GM21528 (cell line): ENCODE measurements around the gene ACTN1.

ENCODE experiments used
- ATAC-seq: cut with Tn5 transposase; IDR thresholded peaks from one replicate; pipeline ENCODE4 v1.9.1; 2021; ENCODE audit warnings: mild to moderate bottlenecking, moderate library complexity; ENCODE audit not compliant: unreplicated experiment, low FRiP score

ACTN1 gene

DNA sequence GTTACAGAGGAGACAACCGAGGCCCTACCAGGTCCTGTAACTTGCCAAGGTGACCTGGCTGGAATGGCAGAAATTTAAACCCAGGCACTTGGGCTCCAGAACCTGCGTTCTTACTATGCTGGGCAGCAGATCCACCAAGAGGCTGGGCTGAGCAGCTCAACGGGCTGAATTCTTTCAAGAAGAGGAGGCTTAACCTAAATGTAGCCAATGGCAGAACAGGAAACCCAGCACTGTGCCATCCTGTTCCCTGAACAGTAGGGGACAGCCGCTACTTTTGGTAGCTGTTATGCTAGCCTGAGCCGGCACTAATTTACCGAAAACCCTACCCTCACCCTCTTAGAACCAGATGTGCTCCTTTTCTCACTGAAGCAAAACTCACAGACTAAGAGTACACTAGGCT, 86.1 kb downstream of the ACTN1 start:
- no peak for ATAC-seq

DNA sequence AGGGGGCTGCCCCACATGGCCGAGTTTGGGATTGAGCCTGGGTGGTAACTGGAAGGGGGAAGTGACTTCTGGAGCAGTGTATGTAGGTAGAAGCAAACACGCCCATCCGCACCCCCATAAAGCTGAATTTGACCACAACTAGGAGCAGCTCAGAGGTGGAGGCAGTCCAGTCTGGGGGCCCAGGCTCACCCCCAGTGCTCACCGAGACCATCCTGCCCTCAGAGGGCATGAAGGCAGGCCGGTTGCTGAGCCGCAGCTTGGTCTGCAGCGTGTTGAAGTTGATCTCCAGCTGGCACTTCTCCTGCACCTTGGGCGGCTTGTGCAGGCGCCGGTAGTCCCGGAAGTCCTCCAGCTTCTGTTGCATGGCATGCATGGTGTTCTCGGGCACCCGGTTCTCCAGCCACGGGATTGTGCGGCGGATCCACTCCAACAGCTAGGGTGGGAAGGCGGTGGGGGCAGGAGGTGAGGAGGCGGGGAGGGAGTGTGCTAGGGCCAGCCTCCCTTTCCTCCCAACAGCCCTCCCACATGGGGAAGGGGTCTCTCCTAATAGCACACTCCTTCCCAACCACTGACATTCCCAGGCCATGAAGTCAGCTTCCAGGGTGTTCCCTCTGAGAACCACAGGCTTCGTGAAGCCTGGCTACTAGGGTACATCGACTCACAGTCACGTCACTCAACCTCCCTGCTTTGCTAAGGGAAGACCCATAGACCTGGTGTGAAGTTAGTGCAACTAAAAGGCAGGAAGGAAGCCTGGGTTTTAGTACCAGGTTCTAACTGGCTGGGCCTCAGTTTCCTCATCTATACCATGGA, 87.0 kb downstream of the ACTN1 start:
- no peak for ATAC-seq

- ATAC-seq, result no peak
These were observed 88.8 kb downstream of the ACTN1 start for GRCh38 chr14:68890173-68890931.

DNA sequence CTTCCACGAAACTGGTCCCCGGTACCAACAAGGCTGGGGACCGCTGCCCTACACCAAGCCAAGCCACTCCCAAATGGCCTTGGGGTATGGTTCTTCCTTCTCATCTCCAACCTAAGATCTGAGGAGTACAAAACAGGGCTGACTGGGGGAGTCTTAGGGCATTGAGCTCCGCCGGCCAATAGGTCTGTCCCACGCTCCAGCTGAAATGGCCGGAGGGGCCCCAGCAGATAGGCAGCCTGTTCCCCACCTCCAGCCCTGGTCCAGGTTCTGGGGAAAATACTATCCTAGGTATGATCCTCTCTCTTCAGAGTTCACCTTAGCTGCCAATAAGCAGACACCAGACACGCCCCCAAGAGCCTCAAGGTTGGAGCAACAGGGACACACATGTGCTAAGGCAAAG, 90.2 kb downstream of the ACTN1 start:
- ATAC-seq, result no peak

- ATAC-seq, result no peak
These were observed 90.9 kb downstream of the ACTN1 start for GRCh38 chr14:68888025-68888850.

DNA sequence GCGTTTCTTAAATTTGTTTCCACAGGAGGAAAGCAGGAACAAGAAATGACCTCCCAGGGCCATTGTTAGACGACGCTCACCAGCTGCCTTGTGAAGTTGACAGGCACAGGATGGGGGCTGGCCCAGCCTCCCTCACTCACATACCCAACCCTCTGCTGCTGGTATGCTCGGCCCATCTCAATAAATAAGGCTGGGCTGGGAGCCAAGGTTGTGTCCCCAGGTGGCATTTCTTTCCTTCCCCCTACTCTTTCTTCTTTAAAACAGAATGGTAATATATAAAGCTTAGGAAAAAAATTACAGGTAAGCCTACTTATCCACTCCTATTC, 93.0 kb downstream of the ACTN1 start:
- ATAC-seq, result no peak

DNA sequence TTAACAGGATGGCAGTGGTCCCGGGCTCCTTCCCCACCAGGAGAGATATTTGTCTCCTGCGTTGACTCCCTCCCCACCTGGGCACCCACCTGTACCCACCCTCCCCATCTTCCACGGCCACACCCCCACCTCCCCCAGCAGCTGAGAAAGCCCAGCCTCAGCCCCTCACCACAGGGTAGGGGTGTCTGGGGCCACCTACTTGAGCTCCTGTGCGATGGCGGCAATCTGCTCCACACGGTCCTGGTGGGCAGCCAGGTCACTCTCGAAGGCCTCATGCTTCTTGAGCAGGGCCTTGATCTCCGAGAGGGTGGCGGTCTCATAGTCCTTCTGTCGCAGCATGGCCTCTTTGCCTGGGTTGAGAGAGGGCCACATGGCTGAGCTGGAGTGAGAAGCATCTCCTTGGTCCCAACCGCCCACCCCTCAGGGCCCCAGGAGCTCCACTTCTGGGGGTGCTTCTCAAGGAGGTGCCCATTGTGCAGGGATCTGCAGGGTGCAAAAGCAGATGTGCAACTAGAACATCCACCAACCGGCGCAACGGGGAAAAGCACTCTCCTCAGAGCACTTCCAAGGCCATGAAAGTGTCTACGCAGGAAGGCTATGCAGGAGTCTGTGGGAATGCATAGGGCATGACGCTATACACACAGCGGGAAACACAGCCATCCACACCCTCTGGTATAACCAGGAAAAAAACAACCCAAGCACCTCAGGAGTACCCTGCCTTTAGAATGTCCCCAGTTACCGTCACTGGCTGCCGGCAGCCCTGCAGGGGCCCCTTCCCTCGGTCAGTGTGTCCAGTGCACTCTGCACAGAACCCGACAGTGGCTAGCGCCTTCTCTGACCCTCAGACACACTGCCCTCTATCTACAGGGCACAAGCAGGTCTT, 93.6 kb downstream of the ACTN1 start:
- no peak for ATAC-seq

- no peak for ATAC-seq
These were observed 94.8 kb downstream of the ACTN1 start for GRCh38 chr14:68884031-68885030.

GRCh38 chr14:68882235-68882634, 96.9 kb downstream of the ACTN1 start:
- ATAC-seq, result no peak

DNA sequence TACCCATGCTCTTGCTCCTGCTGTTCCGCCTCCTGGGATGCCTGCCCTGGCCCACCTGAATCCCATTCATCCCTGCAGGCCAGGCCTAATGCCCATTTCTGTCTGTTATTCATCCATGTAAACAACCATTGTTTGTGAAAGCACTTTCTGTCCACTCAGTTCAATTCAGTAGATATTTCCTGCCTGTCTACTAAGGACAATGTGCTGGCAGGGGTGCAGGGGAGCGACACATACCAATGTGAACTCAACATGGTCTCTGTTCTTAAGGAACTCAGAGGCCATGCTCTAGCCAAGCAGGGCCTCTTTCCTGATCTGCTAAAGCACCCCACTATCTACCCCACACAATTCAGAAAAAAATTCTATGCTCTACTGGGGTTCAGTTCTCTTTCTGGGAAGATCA, 97.7 kb downstream of the ACTN1 start:
- ATAC-seq, result no peak

DNA sequence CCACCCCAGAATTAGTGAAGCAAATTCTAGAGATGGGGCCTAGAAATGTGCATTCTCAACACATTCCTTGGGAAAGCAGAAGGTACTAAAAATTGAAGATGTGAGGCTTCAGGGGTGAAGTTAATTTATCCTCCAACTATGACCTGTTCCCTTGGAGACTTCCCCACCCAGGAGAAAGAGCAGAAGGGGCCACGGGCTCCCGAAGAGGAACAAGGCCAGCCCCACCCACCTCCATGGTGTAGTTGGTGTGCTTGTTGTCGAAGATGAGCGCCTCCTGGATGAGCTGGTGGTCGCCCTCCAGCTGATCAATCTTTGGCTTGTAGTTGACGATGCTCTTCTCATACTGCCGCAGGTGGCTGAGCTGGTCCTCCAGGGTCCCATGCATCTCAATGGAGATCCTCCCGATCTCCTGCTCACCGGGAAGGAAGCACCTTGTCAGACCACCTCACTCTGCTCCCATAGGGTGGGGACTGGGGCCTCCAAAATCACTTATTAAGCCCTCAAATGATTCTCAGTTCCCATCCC, 98.5 kb downstream of the ACTN1 start:
- no peak for ATAC-seq

DNA sequence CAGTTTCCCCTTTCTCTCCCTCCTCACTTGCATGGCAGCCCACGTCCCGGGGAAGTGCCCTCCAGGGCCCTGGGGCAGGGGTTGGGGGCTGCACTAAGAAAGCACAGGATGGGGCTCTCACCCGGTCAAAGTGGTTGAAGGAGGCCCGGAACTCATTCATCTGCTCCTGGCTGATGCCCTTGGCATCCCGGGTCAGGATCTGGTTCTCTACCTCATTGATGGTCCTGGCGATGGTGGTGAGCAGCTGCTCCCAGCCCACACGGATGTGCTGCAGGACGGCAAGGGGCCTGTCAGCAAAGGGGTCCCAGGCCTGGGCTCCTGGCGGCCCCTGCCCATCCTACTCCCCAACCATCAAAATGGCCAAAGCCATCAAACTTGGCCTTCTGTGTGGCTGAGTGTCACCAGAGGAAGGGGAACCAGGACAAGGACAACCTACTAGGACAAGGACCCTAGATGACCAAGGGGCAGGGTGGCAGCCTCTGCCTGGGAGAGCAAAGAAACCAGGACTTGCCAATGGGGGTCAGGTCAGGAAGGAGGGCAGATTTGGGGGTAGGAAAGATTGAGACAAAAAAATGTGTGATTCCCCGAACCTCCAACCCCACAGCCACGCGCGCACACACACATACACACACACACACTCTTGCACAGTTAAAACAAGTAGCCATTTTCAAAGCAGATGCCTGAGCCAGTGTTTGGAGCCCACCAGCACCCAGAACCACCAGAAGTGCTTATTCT, 99.1 kb downstream of the ACTN1 start:
- ATAC-seq, result no peak

DNA sequence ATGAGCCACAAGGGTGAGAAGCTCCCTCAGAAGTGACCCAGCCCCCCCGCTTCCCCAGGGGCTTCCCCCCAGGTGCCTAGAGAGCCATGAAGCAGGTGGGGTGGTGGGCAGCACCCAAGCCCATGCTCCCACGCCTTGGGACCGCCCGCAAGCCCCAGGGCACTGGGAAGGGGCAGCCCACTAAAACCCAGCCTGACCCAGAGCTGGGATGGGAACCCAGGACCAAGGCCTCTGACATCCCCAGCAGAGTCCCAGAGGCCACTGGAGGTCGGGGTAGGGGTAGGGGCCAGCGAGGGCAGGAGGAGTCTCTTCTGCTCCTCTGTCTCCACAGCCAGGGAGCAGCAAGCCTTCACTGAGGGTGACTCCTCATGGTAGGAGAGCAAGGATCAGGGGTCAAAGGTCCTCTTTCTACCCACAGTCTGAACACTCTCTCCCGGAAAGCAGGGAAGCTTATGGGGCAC, 99.8 kb downstream of the ACTN1 start:
- no peak for ATAC-seq

- ATAC-seq, result no peak
These were observed 100.2 kb downstream of the ACTN1 start for GRCh38 chr14:68878908-68879307.

DNA sequence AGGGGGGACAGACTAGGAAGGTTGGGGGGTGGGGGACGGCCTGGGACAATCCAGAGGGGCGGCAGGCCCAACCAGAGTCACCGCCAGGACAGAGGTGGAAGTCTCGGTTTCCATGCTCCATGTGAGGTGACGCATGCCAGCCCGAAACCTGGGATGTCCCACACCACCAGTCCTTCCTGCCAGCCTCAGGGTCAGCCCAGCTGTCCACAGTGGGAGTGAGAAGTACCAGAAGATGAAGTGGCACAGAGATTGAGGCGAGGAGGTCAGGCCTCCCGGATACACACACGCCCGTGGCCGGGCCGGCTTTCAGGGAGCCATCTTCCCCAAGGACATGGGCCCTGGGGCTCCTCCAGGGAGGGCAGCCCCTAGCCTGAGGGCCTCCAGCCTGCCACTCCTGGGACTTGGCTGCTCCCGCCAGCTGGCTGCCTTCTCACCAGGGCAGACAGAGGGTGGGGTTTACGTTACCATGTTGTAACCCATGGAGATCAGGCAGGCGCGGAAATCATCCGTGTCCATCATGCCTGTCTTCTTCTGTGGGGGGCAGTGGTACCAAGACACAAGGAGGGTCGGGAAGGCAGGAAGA, 101.0 kb downstream of the ACTN1 start:
- ATAC-seq, result no peak

- ATAC-seq, result no peak
These were observed 102.1 kb downstream of the ACTN1 start for GRCh38 chr14:68876976-68877375.

DNA sequence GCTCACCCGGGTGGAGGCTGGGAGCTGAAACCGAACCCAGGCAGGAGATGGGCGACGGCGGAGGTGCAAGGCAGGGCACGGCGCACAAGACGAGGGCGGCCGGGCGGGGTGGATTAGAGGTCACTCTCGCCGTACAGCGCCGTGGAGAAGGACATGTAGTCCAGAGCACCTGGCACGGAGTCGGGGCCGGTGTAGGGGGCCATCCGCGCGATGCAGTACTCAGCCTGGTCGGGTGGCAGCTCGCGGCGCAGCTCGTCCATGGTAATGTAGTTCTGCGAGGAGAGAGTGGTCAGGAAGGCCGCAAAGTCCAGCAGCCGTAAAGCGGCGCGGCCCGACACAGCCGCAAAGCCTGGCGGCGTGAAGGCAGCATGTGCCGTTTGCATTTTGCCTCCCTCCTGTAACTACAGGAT, 104.4 kb downstream of the ACTN1 start:
- ATAC-seq, result no peak

DNA sequence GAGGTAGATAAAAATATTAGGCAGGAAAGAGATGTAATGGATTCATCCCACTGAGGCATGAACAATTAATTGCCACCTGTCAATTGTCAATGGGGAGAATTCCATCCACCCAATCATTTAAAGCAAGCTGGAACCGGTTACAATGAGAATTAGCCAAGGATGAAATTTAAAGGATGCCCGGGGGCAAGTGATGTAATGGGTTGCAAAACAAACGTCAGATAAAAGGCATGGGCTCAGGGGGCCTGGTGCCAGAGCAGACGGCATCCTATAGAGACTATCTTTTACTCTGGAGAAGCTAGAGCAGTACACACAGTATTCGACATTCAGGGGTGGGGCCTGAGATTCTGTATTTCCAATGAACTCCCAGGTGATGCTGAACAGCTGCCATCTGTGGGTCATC, 105.7 kb downstream of the ACTN1 start:
- ATAC-seq, result no peak
